ENCODE measurements around the gene FLRT1.

FLRT1 gene

GRCh38 chr11:64035576-64035975 lies at the start of gene FLRT1:
FLRT1 (plus strand) TSS chr11:64035931; CDS start chr11:64116268, 80,337 bp downstream.
- no peak for DNase-seq (ENCODE audit: low read depth in 2 of 2)
- TF ChIP-seq, protein P1, sequence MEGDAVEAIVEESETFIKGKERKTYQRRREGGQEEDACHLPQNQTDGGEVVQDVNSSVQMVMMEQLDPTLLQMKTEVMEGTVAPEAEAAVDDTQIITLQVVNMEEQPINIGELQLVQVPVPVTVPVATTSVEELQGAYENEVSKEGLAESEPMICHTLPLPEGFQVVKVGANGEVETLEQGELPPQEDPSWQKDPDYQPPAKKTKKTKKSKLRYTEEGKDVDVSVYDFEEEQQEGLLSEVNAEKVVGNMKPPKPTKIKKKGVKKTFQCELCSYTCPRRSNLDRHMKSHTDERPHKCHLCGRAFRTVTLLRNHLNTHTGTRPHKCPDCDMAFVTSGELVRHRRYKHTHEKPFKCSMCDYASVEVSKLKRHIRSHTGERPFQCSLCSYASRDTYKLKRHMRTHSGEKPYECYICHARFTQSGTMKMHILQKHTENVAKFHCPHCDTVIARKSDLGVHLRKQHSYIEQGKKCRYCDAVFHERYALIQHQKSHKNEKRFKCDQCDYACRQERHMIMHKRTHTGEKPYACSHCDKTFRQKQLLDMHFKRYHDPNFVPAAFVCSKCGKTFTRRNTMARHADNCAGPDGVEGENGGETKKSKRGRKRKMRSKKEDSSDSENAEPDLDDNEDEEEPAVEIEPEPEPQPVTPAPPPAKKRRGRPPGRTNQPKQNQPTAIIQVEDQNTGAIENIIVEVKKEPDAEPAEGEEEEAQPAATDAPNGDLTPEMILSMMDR (IDR thresholded peaks at IDR 0.05; ENCODE audit: low read depth, low read length) = no peak
- H3K4me3 ChIP-seq (replicated peaks in 1 of 2; ENCODE audit: low read depth in 2 of 2, low read length in 2 of 2) = peak within 1 kb of the TSS; percentile 17 to 28

DNA sequence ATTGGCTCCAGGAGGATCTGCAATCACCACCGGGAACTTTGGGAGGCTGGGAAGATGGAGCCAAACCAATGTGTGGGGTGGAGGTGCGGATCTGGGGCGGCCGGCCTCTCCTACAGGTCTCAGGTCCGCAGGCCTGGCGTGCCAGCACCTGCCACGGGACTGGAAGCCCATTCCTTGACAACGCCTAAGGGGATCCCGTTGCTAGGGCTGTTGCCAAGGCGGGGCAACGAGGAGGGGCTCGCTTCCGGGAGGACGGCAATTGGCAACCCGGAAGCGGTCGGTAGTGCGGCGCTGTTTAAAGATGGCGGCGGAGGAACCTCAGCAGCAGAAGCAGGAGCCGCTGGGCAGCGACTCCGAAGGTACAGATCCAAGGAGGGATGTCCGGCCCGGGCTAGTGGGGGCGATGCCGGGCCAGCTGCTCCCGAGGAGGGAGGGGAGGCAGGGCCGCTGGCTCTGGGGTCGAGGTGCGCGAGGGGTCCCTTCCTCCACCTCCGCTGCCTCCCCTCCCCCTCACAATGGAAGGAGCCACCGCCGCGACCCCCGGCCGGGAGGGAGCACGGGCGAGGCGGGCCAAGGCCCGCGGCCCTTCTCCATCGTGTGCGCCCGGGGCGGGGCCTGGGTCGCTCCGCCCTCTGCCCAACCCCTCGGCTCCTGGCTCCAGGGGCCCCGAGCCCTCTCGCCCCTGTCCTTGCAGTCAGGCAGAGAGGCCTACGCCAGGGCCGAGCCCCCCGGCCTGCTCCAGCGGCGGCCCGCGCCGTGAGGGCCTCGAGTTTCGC lies 49.4 kb upstream of the FLRT1 start, which contains the start of gene OTUB1:
Gene OTUB1, plus strand, starts transcription at position 283 of the 776 bp plus-strand sequence. Its CDS starts 19 bp downstream, at position 302.
- DNase-seq (ENCODE audit: low read depth in 2 of 2) = peak; percentile 89 to 92
- TF ChIP-seq, protein P1 (IDR thresholded peaks at IDR 0.05; ENCODE audit: low read depth, low read length) = no peak

GRCh38 chr11:63986932-63987513 lies 48.7 kb upstream of the FLRT1 start:
- TF ChIP-seq, protein P1 (IDR thresholded peaks at IDR 0.05; ENCODE audit: low read depth, low read length) = no peak
- H3K4me3 ChIP-seq (replicated peaks in 1 of 2; ENCODE audit: low read depth in 2 of 2, low read length in 2 of 2) = peak overlapping the region; percentile 98 to 99
- no peak for DNase-seq (ENCODE audit: low read depth in 2 of 2)

More for the DNA sequence above, 49.4 kb upstream of the FLRT1 start, which contains the start of gene OTUB1:
- H3K4me3 ChIP-seq (replicated peaks in 1 of 2; ENCODE audit: low read depth in 2 of 2, low read length in 2 of 2) = peak within 1 kb of the TSS; percentile 98 to 99

DNA sequence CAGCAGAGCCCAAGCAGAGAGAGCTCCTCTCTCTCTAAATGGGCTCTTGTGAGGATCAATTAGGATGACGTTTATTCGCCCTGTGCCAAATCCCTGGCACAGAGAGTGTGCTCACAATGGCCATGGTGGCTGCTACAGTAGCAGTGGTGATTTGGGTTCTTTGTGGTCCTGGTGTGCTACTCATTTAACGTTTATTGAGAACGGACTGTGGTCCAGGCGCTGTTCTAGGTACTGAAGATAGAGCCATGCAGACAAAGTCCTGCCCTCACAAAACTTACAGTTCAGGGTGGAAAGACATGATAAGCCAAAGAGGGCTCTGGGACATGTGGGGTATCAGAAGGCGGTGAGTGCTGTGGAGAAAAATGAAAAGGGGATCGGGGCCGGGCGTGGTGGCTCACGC lies 44.2 kb upstream of the FLRT1 start:
- H3K4me3 ChIP-seq (replicated peaks in 1 of 2; ENCODE audit: low read depth in 2 of 2, low read length in 2 of 2) = no peak overlapping the region
- DNase-seq (ENCODE audit: low read depth in 2 of 2) = no peak
- TF ChIP-seq, protein P1 (IDR thresholded peaks at IDR 0.05; ENCODE audit: low read depth, low read length) = no peak

DNA sequence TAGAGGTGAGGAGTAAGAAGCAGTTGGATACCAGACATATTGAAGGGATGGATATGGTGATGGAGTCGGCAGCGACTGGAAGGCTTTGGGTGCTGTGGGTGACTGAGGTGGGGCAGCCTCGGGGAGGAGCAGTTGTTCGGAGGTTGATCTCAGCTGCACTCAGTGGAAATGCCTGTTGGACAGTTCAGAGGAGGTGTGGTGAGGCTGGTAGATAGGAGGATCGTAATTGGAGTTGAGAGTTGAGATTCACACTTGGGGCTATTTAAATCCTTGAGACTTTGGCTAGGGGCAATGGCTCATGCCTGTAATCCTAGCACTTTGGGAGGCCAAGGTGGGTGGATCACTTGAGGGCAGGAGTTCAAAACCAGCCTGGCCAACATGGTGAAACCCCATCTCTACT lies 42.6 kb upstream of the FLRT1 start:
- TF ChIP-seq, protein P1 (IDR thresholded peaks at IDR 0.05; ENCODE audit: low read depth, low read length) = no peak
- DNase-seq (ENCODE audit: low read depth in 2 of 2) = no peak
- H3K4me3 ChIP-seq (replicated peaks in 1 of 2; ENCODE audit: low read depth in 2 of 2, low read length in 2 of 2) = no peak overlapping the region

GRCh38 chr11:63993993-63994392 lies 41.7 kb upstream of the FLRT1 start:
- H3K4me3 ChIP-seq (replicated peaks in 1 of 2; ENCODE audit: low read depth in 2 of 2, low read length in 2 of 2) = no peak overlapping the region
- no peak for DNase-seq (ENCODE audit: low read depth in 2 of 2)
- TF ChIP-seq, protein P1 (IDR thresholded peaks at IDR 0.05; ENCODE audit: low read depth, low read length) = no peak

All from cardiac fibroblast (primary cell).